Liver (tissue), 3 donors: Measurements from ENCODE around the gene PTPRN2.

ENCODE experiments used
- EGR1 ChIP-seq, 2 donors: IDR thresholded peaks; 2 replicates each; pipeline ENCODE4 v1.6.1; 2016 to 2018; ENCODE audit warnings: antibody characterized with exemption in 2 of 2, low read depth in 2 of 2
- NR2F2 ChIP-seq: IDR thresholded peaks from 2 replicates; pipeline ENCODE4 v1.6.1; 2016; ENCODE audit warnings: antibody characterized with exemption
- TAF1 ChIP-seq: conservative IDR thresholded peaks from 2 replicates; pipeline ENCODE4 v1.6.1; 2016; ENCODE audit warnings: antibody characterized with exemption, mild to moderate bottlenecking
- TF ChIP-seq, protein P1 (sequence below): fragments of 150-350 bp; IDR thresholded peaks from 2 replicates; pipeline ENCODE4 v1.5.1; 2017; ENCODE audit warnings: improper control_type of control experiment, low read depth, low read length; ENCODE audit not compliant: missing input control
- donor health status: healthy.
- donor health status: healthy.

DNA sequence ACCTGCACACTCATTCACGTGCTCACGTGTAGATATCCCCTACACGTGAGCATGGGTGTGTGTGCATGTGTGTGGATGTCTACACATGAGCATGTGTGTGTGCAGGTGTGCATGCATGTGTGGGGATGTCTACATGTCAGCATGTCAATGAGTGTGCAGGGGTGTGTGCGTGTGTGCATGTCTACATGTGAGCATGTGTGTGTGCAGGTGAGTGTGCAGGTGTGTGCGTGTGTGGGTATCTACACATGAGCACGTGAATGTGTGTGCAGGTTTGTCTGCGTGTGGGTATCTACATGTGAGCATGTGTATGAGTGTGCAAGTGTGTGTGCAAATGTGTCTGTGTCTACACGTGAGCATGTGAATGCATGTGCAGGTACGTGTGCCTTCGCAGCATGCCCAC is 274.8 kb downstream of the PTPRN2 start:
- TF ChIP-seq NR2F2 = no peak
- TF ChIP-seq, protein P1, sequence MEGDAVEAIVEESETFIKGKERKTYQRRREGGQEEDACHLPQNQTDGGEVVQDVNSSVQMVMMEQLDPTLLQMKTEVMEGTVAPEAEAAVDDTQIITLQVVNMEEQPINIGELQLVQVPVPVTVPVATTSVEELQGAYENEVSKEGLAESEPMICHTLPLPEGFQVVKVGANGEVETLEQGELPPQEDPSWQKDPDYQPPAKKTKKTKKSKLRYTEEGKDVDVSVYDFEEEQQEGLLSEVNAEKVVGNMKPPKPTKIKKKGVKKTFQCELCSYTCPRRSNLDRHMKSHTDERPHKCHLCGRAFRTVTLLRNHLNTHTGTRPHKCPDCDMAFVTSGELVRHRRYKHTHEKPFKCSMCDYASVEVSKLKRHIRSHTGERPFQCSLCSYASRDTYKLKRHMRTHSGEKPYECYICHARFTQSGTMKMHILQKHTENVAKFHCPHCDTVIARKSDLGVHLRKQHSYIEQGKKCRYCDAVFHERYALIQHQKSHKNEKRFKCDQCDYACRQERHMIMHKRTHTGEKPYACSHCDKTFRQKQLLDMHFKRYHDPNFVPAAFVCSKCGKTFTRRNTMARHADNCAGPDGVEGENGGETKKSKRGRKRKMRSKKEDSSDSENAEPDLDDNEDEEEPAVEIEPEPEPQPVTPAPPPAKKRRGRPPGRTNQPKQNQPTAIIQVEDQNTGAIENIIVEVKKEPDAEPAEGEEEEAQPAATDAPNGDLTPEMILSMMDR = no peak
- no peak for TF ChIP-seq TAF1
- no peak for TF ChIP-seq EGR1 (IDR thresholded peaks at IDR 0.05; ENCODE audit: low read depth in 2 of 2)
